Astrocyte of the spinal cord (primary cell): Measurements from ENCODE around the gene PRSS57.

Source experiments
- DNase-seq: peaks from one replicate; pipeline ENCODE4 v3.0.0; 2011; ENCODE audit warnings: low read depth, low spot score
- H3K4me3 ChIP-seq: 2 replicates; pipeline ENCODE4 v1.5.1; 2011; ENCODE audit warnings: low read depth, mild to moderate bottlenecking, low read length, moderate library complexity
- CTCF ChIP-seq: IDR thresholded peaks from 2 replicates; pipeline ENCODE4 v1.5.1; 2012; ENCODE audit warnings: low read depth, mild to moderate bottlenecking, low read length, inconsistent platforms
- in situ Hi-C: cut with HindIII; loops from 2 replicates; pipeline ENCODE4 v1.10.0; 2017; ENCODE audit warnings: low sequenced_read_pairs

Gene PRSS57

GRCh38 chr19:690203-690602, 5.0 kb downstream of the PRSS57 start:
- in situ Hi-C loops = no loop called here
- TF ChIP-seq CTCF = no peak
- no peak for DNase-seq
- H3K4me3 ChIP-seq = no peak overlapping the region

GRCh38 chr19:688992-689391, 6.3 kb downstream of the PRSS57 start:
- TF ChIP-seq CTCF = no peak
- no peak for DNase-seq
- no peak overlapping the region for H3K4me3 ChIP-seq
- in situ Hi-C loops = no loop called here

GRCh38 chr19:688214-688613, 7.0 kb downstream of the PRSS57 start:
- DNase-seq = no peak
- in situ Hi-C loops = no loop called here
- no peak for TF ChIP-seq CTCF

GRCh38 chr19:687569-688166, 7.6 kb downstream of the PRSS57 start:
- no peak overlapping the region for H3K4me3 ChIP-seq
- in situ Hi-C loops = no loop called here
- no peak for DNase-seq
- no peak for TF ChIP-seq CTCF

More at GRCh38 chr19:688214-688613, 7.0 kb downstream of the PRSS57 start:
- H3K4me3 ChIP-seq = no peak overlapping the region

GRCh38 chr19:686589-687297, 8.5 kb downstream of the PRSS57 start:
- no peak for DNase-seq
- H3K4me3 ChIP-seq = no peak overlapping the region
- TF ChIP-seq CTCF = no peak
- in situ Hi-C loops = no loop called here

- no peak for DNase-seq
- H3K4me3 ChIP-seq = no peak overlapping the region
- no peak for TF ChIP-seq CTCF
- in situ Hi-C loops = no loop called here
These were observed 9.8 kb downstream of the PRSS57 start for GRCh38 chr19:685454-685931.
